Neutrophil (primary cell): ENCODE measurements around the gene ABCG4.
"Not testable (repeated sequence)": the region's sequence is repeated elsewhere in the genome, so short reads cannot be mapped to it uniquely, and the experiment has no call there.

Experiments
- H3K27ac ChIP-seq: fragments of 200-600 bp; sonication (generic); 2 replicates; pipeline ENCODE4 v1.5.1; 2016; ENCODE audit warnings: mild to moderate bottlenecking, moderate library complexity
- H3K27me3 ChIP-seq: fragments of 200-600 bp; sonication (generic); 2 replicates; pipeline ENCODE4 v1.6.0; 2016; ENCODE audit warnings: mild to moderate bottlenecking
- H3K36me3 ChIP-seq: fragments of 200-600 bp; sonication (generic); 2 replicates; pipeline ENCODE4 v1.5.1; 2017
- H3K4me1 ChIP-seq, 2 experiments: fragments of 200-600 bp in 1 of 2; sonication (generic) in 1 of 2; 1 replicate in 1 of 2; 2 replicates in 1 of 2; pipeline versions ENCODE4 v1.5.1 to v1.6.1; 2013 to 2016; ENCODE audit warnings: low read depth in 1 of 2, low read length in 1 of 2, mild to moderate bottlenecking in 1 of 2, moderate library complexity in 1 of 2; ENCODE audit not compliant: control insufficient read depth in 1 of 2, insufficient read depth in 1 of 2
- H3K4me3 ChIP-seq, 2 experiments: fragments of 200-600 bp in 1 of 2; sonication (generic) in 1 of 2; 1 replicate in 1 of 2; 2 replicates in 1 of 2; pipeline ENCODE4 v1.5.1; 2013 to 2016; ENCODE audit warnings: low read depth in 1 of 2, low read length in 1 of 2, mild to moderate bottlenecking in 1 of 2, moderate library complexity in 1 of 2
- H3K9me3 ChIP-seq: fragments of 200-600 bp; sonication (generic); 2 replicates; pipeline ENCODE4 v1.5.1; 2016
- TF ChIP-seq, protein P1 (sequence below): fragments of 200-600 bp; sonication (generic); IDR thresholded peaks from 2 replicates; pipeline ENCODE4 v1.5.1; 2016; ENCODE audit warnings: antibody characterized with exemption

Gene ABCG4

DNA sequence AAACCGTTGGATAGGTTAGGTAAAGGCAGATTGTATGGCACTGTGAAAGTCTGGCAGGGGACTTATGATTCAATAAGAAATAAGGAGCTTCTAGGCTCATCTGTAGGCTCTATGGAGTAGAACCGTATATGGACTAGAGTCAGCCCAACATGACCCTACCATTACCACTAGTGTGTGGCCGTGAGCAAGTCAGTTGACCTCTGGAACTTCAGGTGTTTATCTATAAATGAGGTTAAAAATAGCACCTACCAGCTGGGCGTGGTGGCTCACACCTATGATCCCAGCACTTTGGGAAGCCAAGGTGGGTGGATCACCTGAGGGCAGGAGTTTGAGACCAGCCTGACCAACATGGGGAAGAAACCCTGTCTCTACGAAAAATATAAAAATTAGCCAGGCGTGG is 23.0 kb upstream of the ABCG4 start:
- Histone ChIP-seq H3K4me1 (peaks cover 13 to 19% of the 10 kb centered on the region in 2 experiments), H3K4me3 (no peak overlapping the region), H3K36me3 (peaks cover 45% of the 10 kb centered on the region), H3K27ac (no peak overlapping the region), H3K27me3 (no peaks in the 10 kb centered on the region), H3K9me3 (no peaks in the 10 kb centered on the region)
- TF ChIP-seq, protein P1, sequence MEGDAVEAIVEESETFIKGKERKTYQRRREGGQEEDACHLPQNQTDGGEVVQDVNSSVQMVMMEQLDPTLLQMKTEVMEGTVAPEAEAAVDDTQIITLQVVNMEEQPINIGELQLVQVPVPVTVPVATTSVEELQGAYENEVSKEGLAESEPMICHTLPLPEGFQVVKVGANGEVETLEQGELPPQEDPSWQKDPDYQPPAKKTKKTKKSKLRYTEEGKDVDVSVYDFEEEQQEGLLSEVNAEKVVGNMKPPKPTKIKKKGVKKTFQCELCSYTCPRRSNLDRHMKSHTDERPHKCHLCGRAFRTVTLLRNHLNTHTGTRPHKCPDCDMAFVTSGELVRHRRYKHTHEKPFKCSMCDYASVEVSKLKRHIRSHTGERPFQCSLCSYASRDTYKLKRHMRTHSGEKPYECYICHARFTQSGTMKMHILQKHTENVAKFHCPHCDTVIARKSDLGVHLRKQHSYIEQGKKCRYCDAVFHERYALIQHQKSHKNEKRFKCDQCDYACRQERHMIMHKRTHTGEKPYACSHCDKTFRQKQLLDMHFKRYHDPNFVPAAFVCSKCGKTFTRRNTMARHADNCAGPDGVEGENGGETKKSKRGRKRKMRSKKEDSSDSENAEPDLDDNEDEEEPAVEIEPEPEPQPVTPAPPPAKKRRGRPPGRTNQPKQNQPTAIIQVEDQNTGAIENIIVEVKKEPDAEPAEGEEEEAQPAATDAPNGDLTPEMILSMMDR: no peak

DNA sequence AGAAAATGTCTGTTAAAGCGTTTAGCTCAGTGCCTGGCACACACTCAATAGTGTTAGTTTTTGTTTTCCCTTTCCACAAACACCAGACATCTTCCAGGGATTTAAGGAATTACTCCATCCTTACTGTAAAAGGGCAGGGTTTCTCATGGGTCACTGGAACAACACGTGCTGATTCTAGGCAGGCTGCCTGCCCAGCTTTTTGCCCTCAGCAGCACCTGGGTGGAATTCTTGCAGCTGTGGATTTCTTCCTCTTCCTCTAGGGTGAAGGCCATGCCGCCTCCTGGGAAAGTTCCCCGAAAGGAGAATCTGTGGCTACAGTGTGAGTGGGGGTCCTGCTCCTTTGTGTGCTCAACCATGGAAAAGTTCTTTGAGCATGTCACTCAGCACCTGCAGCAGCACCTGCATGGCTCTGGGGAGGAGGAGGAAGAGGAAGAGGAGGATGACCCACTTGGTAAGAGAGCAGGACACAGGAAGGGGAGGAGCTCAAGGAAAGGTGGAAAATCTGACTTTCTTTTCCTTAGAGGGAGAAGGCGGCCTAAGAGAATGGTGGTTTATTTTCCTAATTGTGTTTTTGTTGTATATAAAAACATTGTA is 22.1 kb upstream of the ABCG4 start:
- H3K36me3 ChIP-seq: peaks cover 55% of the 10 kb centered on the region
- H3K27me3 ChIP-seq: no peaks in the 10 kb centered on the region
- TF ChIP-seq, protein P1: no peak
- H3K4me1 ChIP-seq: peaks cover 9 to 14% of the 10 kb centered on the region in 2 experiments
- no peaks in the 10 kb centered on the region for H3K9me3 ChIP-seq
- H3K4me3 ChIP-seq: no peak overlapping the region
- peak overlapping the region; percentile 18 for H3K27ac ChIP-seq

DNA sequence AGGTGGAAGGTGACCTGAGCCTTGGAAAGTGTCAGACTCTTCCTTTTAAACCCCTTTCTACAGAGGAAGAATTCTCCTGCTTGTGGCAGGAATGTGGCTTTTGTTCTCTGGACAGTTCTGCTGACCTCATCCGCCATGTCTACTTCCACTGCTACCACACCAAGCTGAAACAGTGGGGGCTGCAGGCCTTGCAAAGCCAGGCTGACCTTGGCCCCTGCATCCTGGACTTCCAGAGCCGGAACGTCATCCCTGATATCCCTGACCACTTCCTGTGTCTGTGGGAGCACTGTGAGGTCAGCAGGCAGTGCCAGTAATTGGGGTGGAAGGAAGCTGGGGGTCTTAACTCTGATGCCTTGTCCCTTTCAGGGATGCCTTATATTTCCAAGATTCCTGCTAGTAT is 18.2 kb upstream of the ABCG4 start:
- Histone ChIP-seq H3K27me3 (no peaks in the 10 kb centered on the region), H3K4me3 (no peak overlapping the region), H3K27ac (no peak overlapping the region), H3K9me3 (no peaks in the 10 kb centered on the region), H3K4me1 (peaks cover 0 to 5% of the 10 kb centered on the region in 2 experiments), H3K36me3 (peaks cover 70% of the 10 kb centered on the region)
- TF ChIP-seq, protein P1: no peak

DNA sequence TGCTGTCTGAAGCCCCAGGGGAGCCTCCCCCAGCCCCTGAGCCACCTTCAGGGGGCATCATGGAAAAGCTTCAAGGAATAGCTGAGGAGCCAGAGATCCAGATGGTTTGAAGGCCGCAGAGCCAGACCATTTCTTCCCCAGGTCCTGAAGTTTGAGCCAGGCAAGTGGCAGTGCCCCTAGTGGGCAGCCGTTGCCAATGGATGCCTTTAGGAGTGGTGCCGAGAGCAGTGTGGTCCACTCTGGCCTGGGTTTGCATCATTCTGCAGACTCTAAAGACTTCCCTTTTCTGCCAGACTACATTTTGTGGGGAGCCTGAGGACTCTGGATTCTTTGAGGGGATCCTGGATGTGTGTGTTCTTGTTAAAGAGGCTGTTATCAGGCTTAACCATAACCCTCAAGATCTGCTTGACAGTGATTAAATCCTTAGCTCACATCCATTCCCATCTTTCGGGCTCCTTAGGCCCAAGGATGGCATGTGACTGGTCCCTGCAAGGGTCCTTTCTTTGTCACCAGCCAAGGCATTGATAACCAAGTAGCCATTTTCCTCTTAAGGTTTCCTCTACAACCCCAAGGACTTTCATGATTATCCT is 14.4 kb upstream of the ABCG4 start:
- TF ChIP-seq, protein P1: peak; percentile 36
- Histone ChIP-seq H3K4me3 (no peak overlapping the region), H3K36me3 (peaks cover 51% of the 10 kb centered on the region)

DNA sequence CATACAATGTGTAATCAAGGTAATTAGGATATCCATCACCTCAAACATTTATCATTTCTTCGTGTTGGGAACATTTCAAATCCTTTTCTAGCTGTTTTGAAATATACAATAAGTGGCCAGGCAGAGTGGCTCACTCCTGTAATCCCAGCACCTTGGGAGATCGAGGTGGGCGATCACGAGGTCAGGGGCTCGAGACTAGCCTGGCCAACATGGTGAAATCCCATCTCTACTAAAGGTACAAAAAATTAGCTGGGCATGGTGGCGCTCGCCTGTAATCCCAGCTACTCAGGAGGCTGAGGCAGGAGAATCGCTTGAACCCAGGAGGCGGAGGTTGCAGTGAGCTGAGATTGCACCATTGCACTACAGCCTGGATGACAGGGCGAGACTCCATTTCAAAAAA is 9.6 kb upstream of the ABCG4 start:
- H3K27me3 ChIP-seq, H3K4me3 ChIP-seq, H3K4me1 ChIP-seq, H3K36me3 ChIP-seq, H3K27ac ChIP-seq, H3K9me3 ChIP-seq: not testable (repeated sequence)

More for the DNA sequence above, 14.4 kb upstream of the ABCG4 start:
- Histone ChIP-seq H3K4me1 (peaks cover 0 to 5% of the 10 kb centered on the region in 2 experiments), H3K9me3 (no peaks in the 10 kb centered on the region), H3K27ac (peak overlapping the region; percentile 20), H3K27me3 (no peaks in the 10 kb centered on the region)

DNA sequence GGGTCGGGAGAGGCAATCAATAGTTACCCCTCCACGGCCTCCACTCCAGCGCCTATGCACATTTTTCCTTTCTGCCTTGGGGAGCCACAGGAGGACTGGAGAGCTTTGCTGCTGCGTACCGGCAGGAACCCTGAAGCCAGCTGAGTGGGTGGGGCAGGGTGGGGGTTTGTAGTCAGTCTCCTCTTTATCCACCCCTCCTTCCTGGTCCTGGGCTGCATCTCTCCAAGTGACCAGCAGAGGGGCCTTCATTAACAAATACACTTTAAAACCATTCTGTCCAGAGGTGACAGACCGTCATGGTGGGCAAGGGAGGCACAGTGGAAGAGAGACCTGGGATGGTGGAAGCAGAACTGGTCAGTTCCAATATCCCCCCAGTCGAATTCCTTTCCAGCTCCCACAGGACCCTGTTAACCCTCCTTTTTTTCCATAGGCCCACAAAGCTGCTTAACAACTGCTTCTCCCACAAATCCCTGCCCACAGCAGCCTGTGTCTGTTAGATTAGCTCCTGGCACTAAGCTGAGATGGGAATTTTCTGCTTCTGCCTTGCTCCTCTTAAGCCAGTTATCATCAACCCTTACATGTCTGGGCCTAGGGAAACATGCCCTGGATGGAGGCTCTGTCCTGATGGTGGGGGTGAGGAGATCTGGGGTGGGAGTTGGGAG is 3.9 kb upstream of the ABCG4 start:
- Histone ChIP-seq H3K4me3 (no peak overlapping the region), H3K27ac (no peak overlapping the region), H3K9me3 (no peaks in the 10 kb centered on the region), H3K36me3 (no peaks in the 10 kb centered on the region), H3K4me1 (peaks cover 10 to 26% of the 10 kb centered on the region in 2 experiments), H3K27me3 (peaks cover 54% of the 10 kb centered on the region)
- TF ChIP-seq, protein P1: peak; percentile 70
